ENCODE results near the gene ABL1.

DNA sequence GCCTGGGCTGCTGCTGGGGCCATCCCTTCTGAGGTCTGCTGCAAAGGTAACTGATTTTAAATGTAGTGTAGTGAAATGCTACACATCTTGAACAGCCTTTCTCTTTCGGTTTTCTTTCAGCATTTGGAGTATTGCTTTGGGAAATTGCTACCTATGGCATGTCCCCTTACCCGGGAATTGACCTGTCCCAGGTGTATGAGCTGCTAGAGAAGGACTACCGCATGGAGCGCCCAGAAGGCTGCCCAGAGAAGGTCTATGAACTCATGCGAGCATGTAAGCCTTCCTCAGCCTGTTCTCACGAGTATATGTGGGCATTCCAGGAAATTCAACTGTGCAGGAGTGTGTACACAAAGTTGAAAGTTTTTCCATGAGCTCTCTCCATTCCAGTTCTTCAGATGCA, 43.2 kb downstream of the ABL1 start:
- TF ChIP-seq RARB (CRISPR knock-in tag; IDR thresholded peaks at IDR 0.05) (no peak), CREB5 (CRISPR knock-in tag; IDR thresholded peaks at IDR 0.05; ENCODE audit: low read depth) (no peak), ZFP30 (CRISPR knock-in tag; IDR thresholded peaks at IDR 0.05) (no peak)
